Endodermal cell (in vitro differentiated cells): ENCODE data around the gene UPF1. TPM values are rescaled to one million over a fixed set of nuclear protein-coding genes. Genes with fewer than 3 reads are reported as not detected.

Source experiments
- DNase-seq: peaks from one replicate; pipeline ENCODE4 v3.0.0-alpha.2; 2017
- H3K27ac ChIP-seq: 2 replicates; pipeline ENCODE4 v1.5.1; 2013; ENCODE audit warnings: mild to moderate bottlenecking, low read depth, low read length, moderate library complexity
- H3K27me3 ChIP-seq: 2 replicates; pipeline ENCODE4 v1.6.1; 2013; ENCODE audit warnings: mild to moderate bottlenecking, low read length, moderate library complexity; ENCODE audit not compliant: insufficient read depth, control insufficient read depth, poor library complexity, severe bottlenecking
- H3K36me3 ChIP-seq: 2 replicates; pipeline ENCODE4 v1.7.0; 2013; ENCODE audit warnings: mild to moderate bottlenecking, low read length, moderate library complexity; ENCODE audit not compliant: control insufficient read depth, insufficient read depth
- H3K4me1 ChIP-seq: one replicate; pipeline ENCODE4 v1.7.0; 2013; ENCODE audit warnings: low read length; ENCODE audit not compliant: control insufficient read depth, insufficient read depth
- H3K4me3 ChIP-seq: 2 replicates; pipeline ENCODE4 v1.5.1; 2013; ENCODE audit warnings: mild to moderate bottlenecking, low read length, moderate library complexity
- H3K9ac ChIP-seq: 2 replicates; pipeline ENCODE4 v1.6.1; 2013; ENCODE audit warnings: mild to moderate bottlenecking, low read length, moderate library complexity; ENCODE audit not compliant: poor library complexity, severe bottlenecking; ENCODE audit errors: extremely low read depth
- H3K9me3 ChIP-seq: 2 replicates; pipeline ENCODE4 v1.6.1; 2013; ENCODE audit warnings: mild to moderate bottlenecking, low read length, moderate library complexity; ENCODE audit not compliant: control insufficient read depth
- H3K27ac Mint-ChIP-seq: 2 replicates; pipeline ENCODE4 v1.8.0; 2020; ENCODE audit warnings: mixed read lengths
- H3K27me3 Mint-ChIP-seq: 2 replicates; pipeline ENCODE4 v1.8.0; 2021; ENCODE audit warnings: mild to moderate bottlenecking, mixed read lengths; ENCODE audit not compliant: insufficient read depth
- H3K36me3 Mint-ChIP-seq: 2 replicates; pipeline ENCODE4 v1.8.0; 2020; ENCODE audit warnings: low read depth, mixed read lengths
- H3K4me1 Mint-ChIP-seq: 2 replicates; pipeline ENCODE4 v1.8.0; 2020; ENCODE audit warnings: mixed read lengths
- H3K4me3 Mint-ChIP-seq: 2 replicates; pipeline ENCODE4 v1.8.0; 2020; ENCODE audit warnings: mild to moderate bottlenecking, moderate library complexity, mixed read lengths
- H3K9me3 Mint-ChIP-seq: 2 replicates; pipeline ENCODE4 v1.8.0; 2020; ENCODE audit warnings: mild to moderate bottlenecking, mixed read lengths
- CTCF ChIP-seq: fragments of 200-600 bp; sonication (generic); conservative IDR thresholded peaks from 2 replicates; pipeline ENCODE4 v1.5.0; 2021; ENCODE audit warnings: antibody characterized with exemption, mild to moderate bottlenecking
- WGBS, 2 experiments: methylation state at CpG; one replicate each; pipeline versions ENCODE4 v1.1.5 to v1.1.7; 2013; ENCODE audit warnings: missing lambda C conversion rate in 2 of 2, mixed read lengths in 1 of 2; ENCODE audit not compliant: insufficient coverage in 1 of 2, insufficient read length in 1 of 2; 5-methylcytosine and 5-hydroxymethylcytosine counted together
- total RNA-seq, 2 donors: library from RNA; stranded (reverse); fragmentation: NEBNext Ultra II Directional in 1 of 2; extraction: Animal tissue kit (Norgen Biotek cat#: 25700) in 1 of 2; gene quantifications; 2 replicates in 1 of 2; 3 replicates in 1 of 2; pipeline ENCODE4 v1.2.1, GENCODE V29; 2021

The UPF1 gene
- total RNA-seq, 2 donors from 2014 or later: 82.1 to 87.3 TPM

- H3K4me1 ChIP-seq: no peaks in the 10 kb centered on the region
- H3K4me3 Mint-ChIP-seq: no peak overlapping the region
- no peak overlapping the region for H3K9ac ChIP-seq
- H3K27me3 Mint-ChIP-seq: no peaks in the 10 kb centered on the region
- no peak overlapping the region for H3K27ac Mint-ChIP-seq
- H3K9me3 ChIP-seq: no peaks in the 10 kb centered on the region
- H3K27me3 ChIP-seq: no peaks in the 10 kb centered on the region
- H3K9me3 Mint-ChIP-seq: peaks cover 2% of the 10 kb centered on the region
- WGBS, 2 experiments: 89 to 100% methylated on average over 6 to 10 of the region's 10 CpGs
- peaks cover 51% of the 10 kb centered on the region for H3K36me3 ChIP-seq
- TF ChIP-seq CTCF: no peak
- H3K36me3 Mint-ChIP-seq: peaks cover 26% of the 10 kb centered on the region
- H3K4me3 ChIP-seq: no peak overlapping the region
- no peaks in the 10 kb centered on the region for H3K4me1 Mint-ChIP-seq
- H3K27ac ChIP-seq: no peak overlapping the region
- no peak for DNase-seq
Observed at GRCh38 chr19:18910010-18910409, 78.3 kb downstream of the UPF1 start.

- Mint-ChIP-seq H3K4me3 (no peak overlapping the region), H3K27me3 (no peaks in the 10 kb centered on the region), H3K36me3 (peaks cover 32% of the 10 kb centered on the region), H3K9me3 (peaks cover 2% of the 10 kb centered on the region), H3K4me1 (no peaks in the 10 kb centered on the region), H3K27ac (no peak overlapping the region)
- H3K9me3 ChIP-seq: no peaks in the 10 kb centered on the region
- DNase-seq: no peak
- no peak overlapping the region for H3K27ac ChIP-seq
- no peaks in the 10 kb centered on the region for H3K4me1 ChIP-seq
- H3K4me3 ChIP-seq: no peak overlapping the region
- no peak for TF ChIP-seq CTCF
- 91 to 96% methylated on average over 17 to 19 of the region's 19 CpGs for WGBS, 2 experiments
- peaks cover 58% of the 10 kb centered on the region for H3K36me3 ChIP-seq
- H3K27me3 ChIP-seq: no peaks in the 10 kb centered on the region
- no peak overlapping the region for H3K9ac ChIP-seq
Observed at GRCh38 chr19:18910801-18911436, 79.2 kb downstream of the UPF1 start.

GRCh38 chr19:18912933-18913332, 81.2 kb downstream of the UPF1 start:
- Histone ChIP-seq H3K9me3 (no peaks in the 10 kb centered on the region), H3K4me1 (no peaks in the 10 kb centered on the region), H3K36me3 (peaks cover 47% of the 10 kb centered on the region), H3K9ac (no peak overlapping the region), H3K27me3 (no peaks in the 10 kb centered on the region), H3K4me3 (no peak overlapping the region), H3K27ac (no peak overlapping the region)
- DNase-seq: no peak
- no peaks in the 10 kb centered on the region for H3K27me3 Mint-ChIP-seq
- H3K27ac Mint-ChIP-seq: no peak overlapping the region
- H3K9me3 Mint-ChIP-seq: peaks cover 2% of the 10 kb centered on the region
- H3K4me1 Mint-ChIP-seq: no peaks in the 10 kb centered on the region
- TF ChIP-seq CTCF: no peak
- H3K36me3 Mint-ChIP-seq: peaks cover 32% of the 10 kb centered on the region
- H3K4me3 Mint-ChIP-seq: no peak overlapping the region
- 96 to 100% methylated on average over 6 to 14 of the region's 14 CpGs for WGBS, 2 experiments
